ENCODE results near the gene MUC21. TPM values are rescaled to one million over a fixed set of nuclear protein-coding genes. Genes with fewer than 3 reads are reported as not detected.

The MUC21 gene
- total RNA-seq, 1 donor from 2014 or later, result 207 TPM

- H3K27me3 ChIP-seq, result no peaks in the 10 kb centered on the region
Measured at GRCh38 chr6:30957716-30958115, 25.8 kb upstream of the MUC21 start.

GRCh38 chr6:30960907-30961673, 22.4 kb upstream of the MUC21 start:
- no peak for DNase-seq (ENCODE audit: extremely low spot score in 2 of 2)
- intact Hi-C loops (cut with DNase I), result no loop called here
- H3K9me3 ChIP-seq, result no peaks in the 10 kb centered on the region
- H3K27me3 ChIP-seq, result no peaks in the 10 kb centered on the region
- H3K36me3 ChIP-seq, result no peaks in the 10 kb centered on the region
- H3K4me1 ChIP-seq, result peaks cover 5% of the 10 kb centered on the region
- no peak overlapping the region for H3K27ac ChIP-seq
- H3K4me3 ChIP-seq, result no peak overlapping the region
- no peak for TF ChIP-seq POLR2AphosphoS5 (IDR thresholded peaks at IDR 0.05; ENCODE audit: insufficient read depth in 1 of 2, low read depth in 1 of 2)
- TF ChIP-seq CTCF (IDR thresholded peaks at IDR 0.05), result no peak
- no peak for TF ChIP-seq POLR2A (IDR thresholded peaks at IDR 0.05)

More at GRCh38 chr6:30957716-30958115, 25.8 kb upstream of the MUC21 start:
- Histone ChIP-seq H3K9me3 (no peaks in the 10 kb centered on the region), H3K4me1 (peaks cover 19% of the 10 kb centered on the region), H3K4me3 (no peak overlapping the region), H3K27ac (no peak overlapping the region), H3K36me3 (no peaks in the 10 kb centered on the region)
- no peak for TF ChIP-seq POLR2A (IDR thresholded peaks at IDR 0.05)
- no peak for TF ChIP-seq CTCF (IDR thresholded peaks at IDR 0.05)
- TF ChIP-seq POLR2AphosphoS5 (IDR thresholded peaks at IDR 0.05; ENCODE audit: insufficient read depth in 1 of 2, low read depth in 1 of 2), result no peak
- DNase-seq (ENCODE audit: extremely low spot score in 2 of 2), result no peak
- intact Hi-C loops (cut with DNase I), result no loop called here

GRCh38 chr6:30962716-30963115, 20.8 kb upstream of the MUC21 start:
- no peak for TF ChIP-seq POLR2A (IDR thresholded peaks at IDR 0.05)
- no peak for TF ChIP-seq POLR2AphosphoS5 (IDR thresholded peaks at IDR 0.05; ENCODE audit: insufficient read depth in 1 of 2, low read depth in 1 of 2)
- no peak for TF ChIP-seq CTCF (IDR thresholded peaks at IDR 0.05)
- no peaks in the 10 kb centered on the region for H3K27me3 ChIP-seq
- DNase-seq (ENCODE audit: extremely low spot score in 2 of 2), result no peak
- H3K27ac ChIP-seq, result no peak overlapping the region
- no peak overlapping the region for H3K4me3 ChIP-seq
- H3K36me3 ChIP-seq, result no peaks in the 10 kb centered on the region
- no peaks in the 10 kb centered on the region for H3K9me3 ChIP-seq
- intact Hi-C loops (cut with DNase I), result no loop called here
- no peaks in the 10 kb centered on the region for H3K4me1 ChIP-seq

GRCh38 chr6:30963641-30964040, 19.9 kb upstream of the MUC21 start:
- H3K4me1 ChIP-seq, result no peaks in the 10 kb centered on the region
- no peak overlapping the region for H3K27ac ChIP-seq
- no peak overlapping the region for H3K4me3 ChIP-seq
- H3K36me3 ChIP-seq, result no peaks in the 10 kb centered on the region
- TF ChIP-seq CTCF (IDR thresholded peaks at IDR 0.05) (no peak), POLR2A (IDR thresholded peaks at IDR 0.05) (no peak), POLR2AphosphoS5 (IDR thresholded peaks at IDR 0.05; ENCODE audit: insufficient read depth in 1 of 2, low read depth in 1 of 2) (no peak)
- H3K9me3 ChIP-seq, result no peaks in the 10 kb centered on the region
- no peaks in the 10 kb centered on the region for H3K27me3 ChIP-seq
- intact Hi-C loops (cut with DNase I), result no loop called here
- no peak for DNase-seq (ENCODE audit: extremely low spot score in 2 of 2)

GRCh38 chr6:30964075-30964474, 19.4 kb upstream of the MUC21 start:
- H3K36me3 ChIP-seq, result no peaks in the 10 kb centered on the region
- DNase-seq (ENCODE audit: extremely low spot score in 2 of 2), result no peak
- TF ChIP-seq POLR2AphosphoS5 (IDR thresholded peaks at IDR 0.05; ENCODE audit: insufficient read depth in 1 of 2, low read depth in 1 of 2) (no peak), CTCF (IDR thresholded peaks at IDR 0.05) (no peak), POLR2A (IDR thresholded peaks at IDR 0.05) (no peak)
- H3K27me3 ChIP-seq, result no peaks in the 10 kb centered on the region
- no peaks in the 10 kb centered on the region for H3K9me3 ChIP-seq
- H3K27ac ChIP-seq, result no peak overlapping the region
- H3K4me1 ChIP-seq, result no peaks in the 10 kb centered on the region
- intact Hi-C loops (cut with DNase I), result no loop called here
- no peak overlapping the region for H3K4me3 ChIP-seq

Measured in vagina (tissue), 2 donors.